NCI-H2227 (cell line): ENCODE results near the gene ZFP36L2.

ENCODE experiments used
- DNase-seq: peaks from one replicate; lab custom pipeline; 2025; ENCODE audit not compliant: unreplicated experiment; lab: John Stamatoyannopoulos, UW

The ZFP36L2 gene

DNA sequence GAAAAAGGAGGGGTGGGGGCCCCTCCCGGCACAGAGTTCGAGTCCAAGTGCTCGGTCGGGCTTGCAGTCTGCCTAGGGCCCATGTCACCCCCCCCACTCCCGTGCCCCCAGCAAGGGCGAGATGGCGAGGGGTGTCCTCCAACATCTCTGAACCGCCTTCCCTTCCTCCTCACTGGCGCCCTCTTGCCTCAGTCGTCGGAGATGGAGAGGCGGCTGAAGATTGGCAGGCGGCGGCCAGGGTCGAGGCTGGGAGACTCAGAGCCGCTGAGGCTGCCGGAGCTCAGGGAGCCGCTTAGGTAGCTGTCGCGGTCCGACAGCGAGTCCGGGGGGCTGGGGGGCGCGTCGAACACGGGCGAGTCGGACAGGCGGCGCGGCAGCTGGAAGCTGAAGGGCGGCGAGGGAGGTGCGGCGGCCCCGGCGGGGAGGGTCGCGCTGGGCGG is 2.3 kb downstream of the ZFP36L2 start:
- no peak for DNase-seq

DNA sequence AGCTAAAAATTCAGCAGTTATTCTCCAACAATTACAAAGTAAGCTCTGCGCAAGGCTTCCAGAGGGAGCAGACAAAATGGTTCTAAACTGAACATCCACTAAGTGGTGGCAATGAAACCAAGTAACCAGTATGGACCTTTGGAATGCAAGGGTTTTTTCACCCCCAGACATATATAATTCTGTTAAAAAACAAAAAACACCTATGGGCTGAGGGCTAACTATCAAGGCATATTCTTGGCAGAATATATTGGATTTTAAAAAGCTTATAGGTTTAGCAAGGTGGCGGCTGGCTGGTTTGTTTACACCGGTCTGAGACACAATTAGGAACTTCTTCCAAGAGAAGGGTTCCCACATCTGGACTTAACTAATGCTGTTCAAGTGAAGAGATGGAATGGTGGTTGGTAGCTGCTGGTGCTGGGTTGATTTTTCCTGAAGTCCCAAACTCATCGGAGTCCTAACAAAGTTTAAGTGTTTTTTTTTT is 2.8 kb downstream of the ZFP36L2 start:
- no peak for DNase-seq

DNA sequence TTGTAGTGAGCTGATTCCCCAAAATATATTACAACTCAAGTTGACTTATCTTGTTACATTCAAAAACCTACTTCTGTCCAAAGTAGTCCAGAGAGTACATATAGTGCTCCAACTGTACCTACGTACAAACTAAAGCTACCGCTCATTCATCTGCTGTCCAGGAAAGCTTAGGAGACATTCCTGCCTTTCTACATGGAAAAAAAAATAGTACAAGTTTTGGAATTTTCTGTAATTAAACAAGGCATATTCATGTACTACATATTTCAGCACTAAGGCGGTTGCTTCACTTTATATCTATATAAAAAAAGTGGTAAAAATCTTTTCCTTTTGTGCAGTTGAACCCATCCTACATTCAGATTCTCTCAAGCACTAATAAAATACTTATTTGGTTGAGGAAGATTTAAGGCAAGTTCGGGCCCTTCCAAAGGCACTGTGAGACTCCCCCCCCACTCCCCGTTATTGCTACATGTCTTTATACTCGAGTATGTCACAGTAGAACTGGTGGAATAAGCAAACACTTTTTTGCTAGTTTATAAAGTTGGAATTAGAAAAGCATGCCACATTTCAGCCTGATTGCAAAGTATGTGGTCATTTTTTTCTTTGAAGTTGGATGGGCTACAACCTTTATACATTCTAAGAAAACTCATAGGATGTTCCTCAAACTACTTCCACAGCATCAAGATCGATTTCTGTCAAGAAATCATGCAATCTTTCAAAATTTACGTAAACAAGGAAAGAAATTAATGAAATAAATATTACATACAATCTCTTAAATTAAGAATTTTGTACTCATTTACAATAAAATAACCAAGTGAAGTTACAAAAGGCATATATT is 3.7 kb downstream of the ZFP36L2 start:
- no peak for DNase-seq

DNA sequence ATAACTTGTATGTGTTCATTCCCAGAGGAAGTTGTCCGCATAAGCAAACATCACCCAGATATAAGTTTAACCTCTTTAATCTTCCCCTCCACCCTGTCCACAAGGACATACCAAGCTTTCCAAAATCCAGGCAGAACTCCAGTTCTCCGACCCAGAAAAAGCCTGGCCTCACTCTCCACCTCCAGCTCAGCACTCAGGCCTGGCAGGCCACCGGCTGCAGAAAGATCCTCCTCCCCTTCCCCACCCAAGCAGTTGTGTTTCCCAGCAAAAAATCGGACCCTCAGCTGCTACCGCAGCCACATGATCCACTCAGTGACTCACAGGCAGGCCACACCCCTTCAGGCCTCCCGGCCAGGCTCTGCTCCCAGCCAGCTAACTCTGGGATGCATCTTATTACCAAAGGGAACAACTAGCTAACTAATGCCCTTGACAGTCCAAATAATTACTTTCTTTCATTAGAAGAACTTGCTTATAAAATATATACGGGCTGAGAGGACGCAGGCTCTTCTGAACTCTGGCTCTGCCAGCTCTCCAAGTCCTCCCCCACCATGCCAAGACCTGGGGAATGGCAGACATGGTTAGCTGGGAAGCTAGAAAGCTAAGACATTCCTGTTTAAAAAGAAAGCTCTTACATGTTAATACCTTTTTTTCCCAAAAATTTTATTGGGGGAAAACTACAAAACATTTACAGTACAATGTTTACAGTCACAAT is 4.5 kb downstream of the ZFP36L2 start:
- peak; percentile 96 for DNase-seq

DNA sequence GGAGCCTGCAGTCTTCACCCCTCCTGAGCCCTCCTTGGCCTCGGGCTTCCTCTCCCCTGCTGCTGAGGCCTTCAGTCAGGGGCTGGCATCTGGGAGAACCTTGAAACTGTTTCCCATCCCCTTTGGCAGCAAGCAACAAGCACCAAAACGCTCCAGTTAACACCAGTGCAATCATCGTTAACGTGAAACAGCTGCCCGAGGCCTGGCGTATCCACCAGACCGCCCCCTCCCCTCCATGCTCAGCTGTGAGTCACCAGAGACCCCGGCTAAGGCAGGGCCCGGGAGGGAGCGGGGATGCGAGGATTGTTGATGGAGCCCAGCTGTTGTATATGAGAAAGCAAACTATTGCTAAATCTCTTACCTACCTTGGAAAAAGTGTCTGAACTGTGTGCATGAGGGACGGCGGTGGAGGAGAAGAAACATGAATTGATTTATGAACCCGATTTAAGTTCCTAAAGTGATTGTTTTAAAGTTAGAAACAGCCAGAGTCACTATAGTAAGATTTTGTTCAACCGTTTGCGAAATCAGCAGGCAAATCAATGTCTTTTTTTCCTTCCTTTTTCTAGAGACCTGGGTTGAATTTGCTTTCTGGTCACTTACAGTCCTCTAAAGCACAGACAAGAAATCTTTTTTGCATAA is 5.2 kb downstream of the ZFP36L2 start:
- peak; percentile 40 for DNase-seq

DNA sequence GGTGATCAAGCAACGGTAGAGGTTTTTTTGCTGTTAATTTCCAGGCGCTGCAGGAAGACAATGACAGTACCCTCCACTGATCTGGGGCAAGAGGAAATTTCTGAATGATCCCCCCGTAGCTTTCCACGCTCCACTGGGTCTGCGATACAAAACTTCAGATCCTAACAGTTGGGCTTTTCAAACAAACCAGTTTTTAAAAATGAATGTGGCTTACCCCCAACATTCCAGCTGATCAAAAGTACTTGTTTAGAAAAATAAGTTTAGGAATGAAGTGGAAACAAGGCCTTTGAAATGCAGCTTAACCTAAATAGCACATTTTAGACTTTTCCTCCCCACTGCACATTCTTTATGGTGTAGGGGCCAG is 5.7 kb downstream of the ZFP36L2 start:
- DNase-seq, result no peak

DNA sequence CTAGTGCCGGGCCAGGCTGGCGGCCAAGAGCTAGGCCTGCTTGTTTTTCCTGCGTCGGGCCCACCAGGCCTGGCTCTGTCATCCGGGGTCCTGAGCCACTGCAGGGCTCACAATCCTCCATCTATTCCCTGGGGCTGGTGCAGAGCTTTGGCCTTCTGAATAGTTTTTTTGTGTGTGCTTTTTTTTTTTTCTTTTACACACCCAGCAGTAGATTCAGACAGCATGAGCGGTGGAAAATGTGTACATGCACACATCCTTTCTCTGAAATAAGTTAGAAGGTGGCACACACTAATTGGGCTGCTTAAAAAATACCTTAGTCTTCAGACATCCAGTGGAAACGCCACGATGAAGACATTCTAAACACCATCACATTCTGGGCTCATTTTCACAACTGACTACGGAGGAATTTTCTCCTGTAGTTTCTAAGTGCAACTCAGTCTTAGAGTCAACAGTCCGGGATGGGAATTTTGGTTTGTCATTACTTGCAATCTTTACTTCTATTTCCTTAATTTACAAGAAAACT is 6.1 kb downstream of the ZFP36L2 start:
- DNase-seq, result no peak

DNA sequence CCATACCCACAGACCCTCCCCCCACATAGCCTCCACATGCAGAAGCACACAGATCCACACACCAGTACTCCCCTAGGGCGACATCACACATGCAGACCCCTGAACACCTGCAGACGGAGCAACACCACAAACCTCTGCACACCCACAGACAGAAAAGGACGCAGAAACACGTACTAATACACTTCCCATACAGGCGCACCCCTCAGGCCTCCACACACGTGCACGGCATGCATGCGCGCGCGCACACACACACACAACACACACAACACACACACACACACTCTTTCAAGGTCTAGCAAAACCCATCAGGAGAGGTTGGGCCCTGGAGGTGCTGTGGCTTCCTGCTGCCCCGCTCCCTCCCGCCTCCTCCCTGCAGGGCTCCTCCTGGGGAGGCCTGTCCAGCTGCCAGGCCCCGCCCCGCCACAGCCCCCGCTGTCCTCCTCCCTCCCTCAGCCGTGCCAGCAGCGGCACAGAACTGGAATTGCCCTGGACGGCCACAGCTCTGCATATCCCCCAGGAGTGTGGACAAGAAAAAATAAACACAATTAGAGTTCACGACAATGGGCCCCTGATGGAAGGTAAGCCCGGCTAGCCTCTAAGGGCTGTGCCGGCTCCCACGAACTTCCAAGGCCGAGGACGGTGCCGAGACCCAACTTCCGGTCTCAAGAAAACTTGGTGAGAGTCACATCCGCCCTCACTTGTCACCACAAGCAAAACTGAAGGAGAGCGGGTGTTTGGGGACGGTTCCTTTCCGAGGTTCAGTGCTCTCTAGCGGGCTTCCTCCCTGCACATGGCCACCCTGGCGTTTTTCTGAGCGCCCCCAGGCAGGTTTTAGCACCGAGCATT is 6.8 kb downstream of the ZFP36L2 start:
- peak; percentile 76 for DNase-seq

DNA sequence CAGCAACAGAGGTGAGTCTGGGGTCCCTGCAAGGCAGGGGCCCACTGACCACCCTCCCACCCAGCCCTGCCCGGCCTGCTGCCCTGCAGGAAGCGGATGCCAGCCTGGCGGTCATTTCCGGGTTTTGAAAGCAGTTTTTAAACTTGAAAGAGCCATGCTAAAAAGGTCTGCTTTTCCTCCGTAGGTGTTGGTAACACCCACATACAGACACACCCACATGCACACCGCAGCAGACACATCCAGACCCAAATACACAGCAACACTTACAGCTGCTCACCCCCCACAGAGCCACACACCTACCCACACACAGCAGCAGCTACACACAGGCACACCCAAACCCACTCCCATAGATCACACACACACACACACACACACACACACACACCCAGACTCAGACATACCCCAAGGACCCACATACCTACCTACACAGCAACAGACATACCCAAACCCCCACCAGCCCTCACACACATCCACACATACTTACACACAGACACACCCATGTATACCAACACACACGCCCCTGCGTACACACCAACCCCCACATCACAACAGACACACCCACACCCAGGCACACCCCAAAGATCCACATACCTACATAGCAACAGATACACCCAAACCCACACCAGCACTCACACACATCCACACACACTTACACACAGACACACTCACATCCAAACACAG is 7.6 kb downstream of the ZFP36L2 start:
- DNase-seq, result peak; percentile 49

DNA sequence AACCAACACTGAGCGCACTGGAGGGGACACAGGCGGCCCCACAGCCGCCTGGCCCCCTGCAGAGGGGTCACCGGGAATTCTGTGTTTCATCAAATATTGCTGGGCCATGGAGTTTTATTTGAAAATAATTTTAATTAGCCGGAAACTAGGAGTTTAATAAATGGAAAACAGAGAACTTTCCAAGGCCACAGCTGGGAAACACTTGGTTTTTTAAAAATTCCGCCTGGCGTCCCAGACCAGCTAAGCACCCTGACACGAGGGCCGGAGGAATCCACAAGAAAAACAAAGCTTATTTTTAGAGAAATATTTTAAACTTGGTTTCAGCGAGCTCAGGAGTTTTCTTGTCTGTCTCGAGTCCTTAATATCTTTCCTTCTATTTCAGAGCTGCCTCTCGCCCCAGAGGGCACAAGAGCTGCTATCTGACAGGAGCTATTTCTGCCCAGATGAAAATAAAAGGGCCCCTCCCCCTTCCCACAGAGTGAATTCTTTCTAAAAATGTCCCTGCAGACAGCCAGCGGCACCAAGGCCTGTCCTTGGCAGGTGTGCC is 8.2 kb downstream of the ZFP36L2 start:
- DNase-seq, result peak; percentile 49

DNA sequence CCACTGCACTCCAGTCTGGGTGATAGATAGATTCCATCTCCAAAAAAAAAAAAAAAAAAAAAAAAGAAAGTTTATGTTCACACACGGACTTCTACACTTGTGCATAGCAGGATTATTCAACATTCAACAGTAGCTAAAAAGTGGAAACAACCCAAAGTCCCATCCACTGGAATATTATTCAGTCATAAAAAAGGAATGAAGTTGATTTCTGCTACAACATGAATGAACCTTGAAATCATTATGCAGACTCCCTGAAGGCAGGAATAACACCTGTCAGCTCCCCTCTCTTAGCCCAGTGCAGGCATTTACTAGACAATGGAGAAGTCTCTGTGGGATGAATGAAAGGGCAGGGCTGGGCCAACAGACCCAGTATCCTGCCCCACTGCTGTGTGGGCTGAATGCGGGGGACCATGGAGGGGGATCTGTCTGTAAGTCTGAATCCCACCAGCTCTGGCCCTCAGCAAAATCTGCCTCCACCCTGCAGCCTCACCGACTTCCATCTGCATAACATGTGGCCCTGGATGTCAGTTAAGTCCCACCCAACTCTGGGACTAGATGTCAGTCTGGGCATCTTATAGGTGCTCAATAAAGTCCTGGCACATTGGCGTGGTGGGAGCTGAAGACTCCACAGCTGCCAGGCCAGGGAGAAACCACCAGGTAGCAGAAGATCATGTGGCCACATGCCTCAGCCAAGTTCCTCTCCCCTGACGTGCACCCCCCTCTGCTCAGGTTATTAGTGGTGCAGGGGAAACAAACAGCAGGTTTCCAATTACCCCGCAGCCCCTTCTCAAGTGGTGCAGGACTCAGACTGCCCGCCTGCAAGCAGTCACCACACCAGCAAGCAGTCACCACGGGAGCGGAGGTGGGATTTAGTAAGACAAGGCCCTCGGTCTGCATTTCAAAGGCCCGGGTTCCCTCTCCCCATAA is 8.9 kb downstream of the ZFP36L2 start:
- peak; percentile 39 for DNase-seq

DNA sequence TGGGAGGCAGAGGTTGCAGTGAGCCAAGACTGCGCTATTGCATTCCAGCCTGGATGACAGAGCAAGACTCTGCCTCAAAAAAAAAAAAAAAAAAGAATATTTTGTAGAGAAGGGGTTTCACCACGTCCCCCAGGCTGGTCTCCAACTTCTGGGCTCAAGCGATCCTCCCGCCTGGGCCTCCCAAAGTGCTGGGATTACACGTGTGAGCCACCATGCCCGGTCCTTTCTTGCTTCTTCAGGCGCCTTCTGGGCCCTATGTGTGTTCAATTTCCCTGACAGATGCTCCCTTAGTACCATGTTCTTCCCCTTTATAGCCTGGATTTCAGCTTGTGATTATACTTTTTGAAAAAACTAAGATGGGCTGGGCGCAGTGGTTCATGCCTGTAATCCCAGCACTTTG is 9.8 kb downstream of the ZFP36L2 start:
- no peak for DNase-seq

DNA sequence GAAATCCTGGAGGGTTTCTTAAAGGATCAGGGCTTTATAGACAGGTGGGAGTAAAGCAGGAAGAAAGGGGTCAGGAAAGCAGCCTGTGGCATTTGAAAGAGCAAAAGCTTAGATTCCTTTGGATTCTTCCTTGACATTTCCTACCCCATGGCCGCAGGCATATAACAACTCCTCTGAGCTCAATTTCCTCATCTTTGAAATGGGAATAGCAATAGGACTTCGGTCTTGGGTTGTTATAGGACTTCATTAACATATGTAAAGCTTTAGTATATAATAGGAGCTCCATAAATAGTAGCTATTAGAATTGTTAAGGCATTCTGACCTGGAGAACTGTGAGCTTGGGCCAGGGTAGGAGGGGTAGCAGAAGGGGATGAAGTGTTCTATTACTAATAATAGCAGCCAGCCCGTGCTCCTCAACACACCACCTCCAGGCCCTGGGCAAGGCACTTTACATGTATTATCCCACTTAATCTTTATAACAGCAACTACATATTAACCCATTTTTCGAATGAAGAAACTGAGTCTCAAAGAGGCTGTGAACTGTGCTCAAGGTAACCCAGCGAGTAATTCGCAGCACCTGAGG is 10.6 kb downstream of the ZFP36L2 start:
- DNase-seq, result no peak

DNA sequence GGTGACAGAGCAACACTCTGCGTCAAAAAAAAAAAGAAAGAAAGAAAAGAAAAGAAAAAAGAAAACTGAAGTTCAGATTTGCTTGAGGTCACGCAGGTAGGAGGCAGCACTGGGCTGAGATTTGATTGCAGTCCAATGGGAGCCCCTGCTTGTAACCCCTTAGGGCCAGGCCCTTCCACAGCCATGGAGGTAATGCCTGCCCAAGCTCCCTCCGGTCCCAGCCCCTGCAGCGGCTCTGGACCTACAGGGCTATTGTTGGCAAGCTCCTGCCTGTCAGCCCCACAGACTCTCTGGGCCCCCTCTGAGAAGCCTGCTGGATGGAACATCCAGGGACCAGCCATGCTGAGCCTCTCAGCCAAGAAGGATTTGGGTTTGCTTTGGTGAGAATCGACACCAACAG is 12.2 kb downstream of the ZFP36L2 start:
- no peak for DNase-seq

DNA sequence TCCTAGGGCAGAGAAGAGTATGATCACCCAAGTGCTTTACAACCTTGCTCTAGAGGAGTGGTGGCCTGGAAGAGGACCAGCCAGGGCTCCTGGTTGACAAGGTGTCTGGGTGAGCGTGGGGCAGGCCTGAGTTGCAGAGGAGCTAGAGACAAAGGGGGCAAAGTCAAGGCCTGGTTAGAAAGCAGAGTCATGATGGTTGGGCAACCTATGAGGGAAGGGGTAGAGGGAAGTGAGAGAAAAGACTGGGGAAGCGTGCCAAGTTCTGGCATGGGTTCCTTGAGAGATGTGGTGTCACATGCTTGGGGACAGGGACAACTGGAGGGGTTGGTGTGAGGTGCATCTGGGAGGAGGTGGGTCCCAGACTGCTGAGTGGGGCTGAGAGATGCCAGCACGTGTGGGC is 13.5 kb downstream of the ZFP36L2 start:
- no peak for DNase-seq

DNA sequence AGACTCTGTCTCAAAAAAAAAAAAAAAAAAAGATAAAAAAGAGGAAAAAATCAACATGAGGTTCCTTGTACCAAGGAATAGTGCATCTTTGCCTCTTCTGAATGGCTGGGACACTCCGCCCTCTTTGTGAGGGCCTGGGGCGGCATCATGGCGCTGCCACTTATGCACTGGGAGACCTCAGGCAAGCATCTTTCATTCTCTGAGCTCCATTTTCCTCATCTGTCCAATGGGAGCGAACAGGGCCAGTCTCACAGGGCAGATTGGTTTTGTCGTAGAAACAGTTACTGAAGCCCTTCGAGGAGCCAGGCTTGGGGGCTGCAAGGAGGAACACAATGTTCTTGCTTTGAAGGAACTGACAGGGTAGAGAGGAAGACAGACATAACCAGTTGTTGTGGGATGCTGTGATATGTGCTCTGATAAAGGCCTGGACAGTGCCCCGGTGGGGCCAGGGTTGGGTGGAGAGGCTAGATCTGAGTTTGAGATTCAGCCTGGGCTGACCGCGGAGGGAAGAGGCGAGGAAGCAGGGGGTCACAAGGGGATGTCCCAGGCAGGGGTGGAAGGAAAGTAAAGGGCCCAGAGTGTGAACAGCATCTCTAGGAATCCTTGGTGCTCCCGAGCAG is 14.1 kb downstream of the ZFP36L2 start:
- DNase-seq, result no peak

DNA sequence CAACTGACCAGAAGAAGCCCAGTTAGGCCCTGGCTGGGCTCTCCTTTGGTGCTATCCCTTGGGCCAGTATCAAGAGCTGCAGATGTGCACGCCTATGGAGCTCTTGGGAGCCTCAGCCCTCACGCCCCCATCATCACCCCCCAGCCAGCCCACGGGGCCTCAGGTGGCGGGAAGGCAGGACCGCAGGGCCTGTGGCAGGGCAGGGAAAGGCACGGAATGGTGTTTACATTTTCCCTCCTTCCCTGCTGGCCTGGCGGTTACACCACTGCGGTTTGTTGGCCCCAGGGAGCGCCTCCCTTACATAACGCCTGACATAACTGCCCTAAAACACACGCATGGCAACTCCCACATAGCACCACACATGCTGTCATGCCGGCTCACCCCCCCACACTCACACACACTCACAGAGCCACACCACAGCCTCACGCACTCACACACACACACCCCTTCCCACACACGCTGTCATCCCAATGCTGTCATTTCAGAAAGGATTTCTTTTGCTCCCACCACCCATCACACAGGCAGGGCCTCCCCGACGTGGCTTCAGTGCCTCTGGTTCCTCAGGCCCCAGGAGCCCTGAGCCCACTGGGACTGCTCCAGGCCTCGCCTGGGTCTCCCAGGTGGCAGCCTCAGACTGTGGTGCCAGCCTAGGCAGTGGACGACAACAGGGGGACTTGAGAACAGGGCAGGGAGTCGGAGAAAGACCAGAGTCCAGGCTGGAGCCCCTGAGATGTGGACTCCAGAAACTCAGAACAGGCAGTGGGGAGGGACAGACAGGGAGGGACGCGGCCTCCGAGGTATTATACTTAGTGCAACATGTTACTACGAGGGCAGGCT is 15.7 kb downstream of the ZFP36L2 start:
- DNase-seq, result peak; percentile 30
